Muscle layer of colon (tissue), 2 donors: ENCODE measurements around the gene RAB11FIP4.
A peak's percentile ranks its signal among the peaks of the same experiment; 100 is the strongest.
"Not testable (repeated sequence)": the region's sequence is repeated elsewhere in the genome, so short reads cannot be mapped to it uniquely, and the experiment has no call there.

Experiments used
- H3K27ac ChIP-seq: one replicate; pipeline ENCODE4 v1.7.0; 2013; ENCODE audit warnings: low read depth, mild to moderate bottlenecking, low read length, moderate library complexity
- H3K27me3 ChIP-seq, 2 donors: one replicate each; pipeline ENCODE4 v1.7.0; 2013; ENCODE audit warnings: low read length in 2 of 2, mild to moderate bottlenecking in 2 of 2; ENCODE audit not compliant: insufficient read depth in 2 of 2, control insufficient read depth in 1 of 2
- H3K36me3 ChIP-seq: one replicate; pipeline ENCODE4 v1.7.0; 2013; ENCODE audit warnings: mild to moderate bottlenecking, low read length; ENCODE audit not compliant: insufficient read depth
- H3K4me1 ChIP-seq: one replicate; pipeline ENCODE4 v1.7.0; 2013; ENCODE audit warnings: mild to moderate bottlenecking, low read length; ENCODE audit not compliant: insufficient read depth
- H3K4me3 ChIP-seq, 2 donors: one replicate each; pipeline ENCODE4 v1.7.0; 2013; ENCODE audit warnings: low read length in 2 of 2, low read depth in 1 of 2, mild to moderate bottlenecking in 1 of 2, moderate library complexity in 1 of 2
- H3K9ac ChIP-seq: one replicate; pipeline ENCODE4 v1.7.0; 2013; ENCODE audit warnings: low read length
- H3K9me3 ChIP-seq: one replicate; pipeline ENCODE4 v1.7.0; 2013; ENCODE audit warnings: mild to moderate bottlenecking, low read length
- donor health status: abdominal sarcoma.
- donor health status: Adenocarcinoma of cecum.

Gene RAB11FIP4, protein sequence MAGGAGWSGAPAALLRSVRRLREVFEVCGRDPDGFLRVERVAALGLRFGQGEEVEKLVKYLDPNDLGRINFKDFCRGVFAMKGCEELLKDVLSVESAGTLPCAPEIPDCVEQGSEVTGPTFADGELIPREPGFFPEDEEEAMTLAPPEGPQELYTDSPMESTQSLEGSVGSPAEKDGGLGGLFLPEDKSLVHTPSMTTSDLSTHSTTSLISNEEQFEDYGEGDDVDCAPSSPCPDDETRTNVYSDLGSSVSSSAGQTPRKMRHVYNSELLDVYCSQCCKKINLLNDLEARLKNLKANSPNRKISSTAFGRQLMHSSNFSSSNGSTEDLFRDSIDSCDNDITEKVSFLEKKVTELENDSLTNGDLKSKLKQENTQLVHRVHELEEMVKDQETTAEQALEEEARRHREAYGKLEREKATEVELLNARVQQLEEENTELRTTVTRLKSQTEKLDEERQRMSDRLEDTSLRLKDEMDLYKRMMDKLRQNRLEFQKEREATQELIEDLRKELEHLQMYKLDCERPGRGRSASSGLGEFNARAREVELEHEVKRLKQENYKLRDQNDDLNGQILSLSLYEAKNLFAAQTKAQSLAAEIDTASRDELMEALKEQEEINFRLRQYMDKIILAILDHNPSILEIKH

DNA sequence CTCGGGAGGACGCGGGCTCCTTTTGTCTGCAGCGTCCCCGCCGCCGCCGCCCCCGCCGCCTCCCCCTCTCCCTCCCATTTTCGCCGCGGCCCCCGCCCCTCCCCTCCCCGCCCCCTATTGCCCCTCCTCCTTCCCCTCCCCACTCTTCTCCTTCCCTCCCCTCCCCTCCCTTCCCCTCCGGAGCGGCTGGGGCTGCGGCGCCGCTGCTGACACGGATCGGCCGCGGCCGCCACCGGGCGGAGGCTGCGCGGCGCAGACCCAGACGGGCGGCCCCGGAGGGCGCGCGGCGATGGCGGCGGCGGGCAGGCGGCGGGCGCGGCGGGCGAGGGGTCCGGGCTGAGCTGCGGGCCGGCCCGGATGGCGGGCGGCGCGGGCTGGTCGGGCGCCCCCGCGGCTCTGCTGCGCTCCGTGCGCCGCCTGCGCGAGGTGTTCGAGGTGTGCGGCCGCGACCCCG lies at the start of gene RAB11FIP4:
TSS of gene RAB11FIP4 (plus strand) at position 180 of the 454 bp plus-strand sequence. CDS start at position 358, 178 bp downstream.
- Histone ChIP-seq H3K27ac (no peak within 1 kb of the TSS), H3K4me1 (peaks cover 5% of the 10 kb centered on the region), H3K36me3 (no peaks in the 10 kb centered on the region), H3K4me3 (peak within 1 kb of the TSS in 1 of 2 donors; percentile 38), H3K9ac (no peak within 1 kb of the TSS), H3K27me3 (peaks cover 15 to 43% of the 10 kb centered on the region in 2 donors), H3K9me3 (no peaks in the 10 kb centered on the region)

DNA sequence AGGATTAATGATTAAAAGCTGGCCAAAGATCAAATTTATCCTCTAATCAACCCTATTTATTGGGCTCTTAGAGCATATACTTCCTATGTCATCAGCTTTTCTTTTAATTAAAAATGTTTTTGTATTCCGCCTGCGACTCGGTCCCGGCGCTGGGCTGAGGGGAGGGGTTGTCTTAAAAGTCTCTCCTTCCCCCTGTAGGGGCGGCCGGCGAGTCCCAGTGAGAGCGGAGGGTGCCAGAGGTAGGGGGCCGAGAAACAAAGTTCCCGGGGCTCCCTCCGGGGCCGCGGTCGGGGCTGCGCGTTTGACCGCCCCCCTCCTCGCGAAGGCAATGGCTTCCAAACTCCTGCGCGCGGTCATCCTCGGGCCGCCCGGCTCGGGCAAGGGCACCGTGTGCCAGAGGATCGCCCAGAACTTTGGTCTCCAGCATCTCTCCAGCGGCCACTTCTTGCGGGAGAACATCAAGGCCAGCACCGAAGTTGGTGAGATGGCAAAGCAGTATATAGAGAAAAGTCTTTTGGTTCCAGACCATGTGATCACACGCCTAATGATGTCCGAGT lies 46.2 kb upstream of the RAB11FIP4 start:
- H3K36me3 ChIP-seq = peaks cover 20% of the 10 kb centered on the region

DNA sequence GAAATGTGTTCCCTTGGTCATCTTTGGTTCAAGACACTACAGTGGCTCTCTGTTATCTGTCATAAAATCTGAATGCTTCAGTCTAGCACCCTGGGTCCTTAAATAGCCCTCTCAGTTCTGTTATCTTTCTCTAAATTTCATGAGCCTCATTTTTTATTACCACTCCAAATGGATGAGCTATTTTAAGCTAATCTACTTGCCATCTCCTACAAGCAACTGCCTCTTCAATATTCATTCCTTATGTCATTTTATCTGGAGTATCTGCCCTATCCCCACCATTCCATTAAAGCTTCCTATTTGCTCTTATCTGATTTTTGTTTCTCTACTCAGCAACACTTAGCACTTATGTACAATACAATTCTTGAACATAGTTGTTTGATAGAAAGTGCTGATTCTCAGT lies 42.0 kb upstream of the RAB11FIP4 start:
- Histone ChIP-seq H3K9me3 (no peaks in the 10 kb centered on the region), H3K4me3 (no peak overlapping the region), H3K27ac (no peak overlapping the region), H3K27me3 (no peaks in the 10 kb centered on the region), H3K4me1 (no peaks in the 10 kb centered on the region), H3K36me3 (peaks cover 21% of the 10 kb centered on the region), H3K9ac (no peak overlapping the region)

More for the DNA sequence above, 46.2 kb upstream of the RAB11FIP4 start:
- not testable (repeated sequence) for H3K9ac ChIP-seq, H3K9me3 ChIP-seq, H3K27me3 ChIP-seq, H3K27ac ChIP-seq, H3K4me1 ChIP-seq, H3K4me3 ChIP-seq

DNA sequence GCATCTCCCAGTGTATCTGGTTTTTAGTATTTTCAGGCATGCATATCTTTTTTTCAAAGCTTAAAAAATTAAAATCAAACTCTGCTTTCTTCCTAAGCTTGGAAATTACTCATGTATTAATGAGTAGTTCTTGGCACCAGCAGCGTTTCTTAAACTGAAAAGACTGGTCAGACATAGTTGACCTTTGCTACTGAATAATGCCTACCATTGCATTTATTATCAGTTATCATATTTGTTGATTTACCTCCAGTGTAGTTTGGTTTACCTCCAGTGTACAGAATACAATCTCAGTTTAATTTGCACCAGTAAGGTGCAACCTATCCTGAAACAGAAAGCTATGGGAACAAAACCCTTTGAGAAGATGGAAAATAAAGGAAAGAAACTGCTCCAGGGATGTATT lies 35.5 kb upstream of the RAB11FIP4 start:
- Histone ChIP-seq H3K36me3 (peaks cover 24% of the 10 kb centered on the region), H3K27me3 (no peaks in the 10 kb centered on the region), H3K9ac (no peak overlapping the region), H3K4me1 (no peaks in the 10 kb centered on the region), H3K4me3 (no peak overlapping the region), H3K27ac (no peak overlapping the region), H3K9me3 (no peaks in the 10 kb centered on the region)

DNA sequence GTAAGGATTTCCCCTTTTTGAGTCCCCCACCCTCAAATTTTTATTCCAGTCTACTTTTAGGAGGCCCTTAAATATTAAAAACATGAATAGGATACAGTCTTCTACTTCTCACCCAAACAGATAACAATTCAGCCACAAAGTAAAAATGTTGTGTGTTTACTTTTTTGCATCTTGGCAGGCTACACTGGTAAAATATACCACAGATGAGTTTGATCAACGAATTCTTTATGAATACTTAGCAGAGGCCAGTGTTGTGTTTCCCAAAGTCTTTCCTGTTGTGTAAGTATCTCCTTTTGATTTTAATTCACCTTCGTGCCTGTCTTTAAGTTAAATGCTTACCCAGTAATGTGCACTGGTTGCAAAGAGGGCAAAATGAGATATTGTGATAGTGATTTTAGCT lies 34.4 kb upstream of the RAB11FIP4 start:
- peaks cover 28% of the 10 kb centered on the region for H3K36me3 ChIP-seq

DNA sequence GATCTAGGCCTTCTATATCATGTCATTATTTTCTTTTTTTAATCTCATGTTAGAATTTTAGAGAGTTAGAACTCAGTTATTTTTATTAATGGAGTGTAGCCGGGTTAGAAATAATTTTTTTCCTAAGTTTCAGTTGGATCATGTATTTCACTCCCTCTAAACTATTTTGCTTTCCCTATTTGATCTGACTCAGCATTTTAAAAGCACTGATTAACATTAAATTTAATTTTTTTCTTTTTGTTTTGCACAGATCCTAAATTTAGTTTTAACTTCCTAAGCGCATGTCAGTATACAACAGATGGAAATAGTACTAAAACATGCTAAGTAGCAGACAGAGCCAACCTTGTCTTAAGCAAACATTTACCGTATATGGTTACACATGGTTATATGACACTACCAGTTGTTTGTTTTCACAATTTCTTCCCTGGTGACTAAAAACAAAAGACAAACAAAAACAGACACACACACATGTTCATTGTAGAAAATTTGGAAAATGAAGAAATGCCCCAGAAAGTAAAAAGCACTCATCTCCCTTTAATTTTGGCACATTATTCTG lies 33.6 kb upstream of the RAB11FIP4 start:
- Histone ChIP-seq H3K9me3 (no peaks in the 10 kb centered on the region), H3K27ac (no peak overlapping the region), H3K27me3 (no peaks in the 10 kb centered on the region), H3K4me1 (no peaks in the 10 kb centered on the region), H3K9ac (no peak overlapping the region), H3K4me3 (no peak overlapping the region), H3K36me3 (peaks cover 28% of the 10 kb centered on the region)

More for the DNA sequence above, 34.4 kb upstream of the RAB11FIP4 start:
- Histone ChIP-seq H3K9me3 (no peaks in the 10 kb centered on the region), H3K4me1 (no peaks in the 10 kb centered on the region), H3K4me3 (no peak overlapping the region), H3K9ac (no peak overlapping the region), H3K27me3 (no peaks in the 10 kb centered on the region), H3K27ac (no peak overlapping the region)

DNA sequence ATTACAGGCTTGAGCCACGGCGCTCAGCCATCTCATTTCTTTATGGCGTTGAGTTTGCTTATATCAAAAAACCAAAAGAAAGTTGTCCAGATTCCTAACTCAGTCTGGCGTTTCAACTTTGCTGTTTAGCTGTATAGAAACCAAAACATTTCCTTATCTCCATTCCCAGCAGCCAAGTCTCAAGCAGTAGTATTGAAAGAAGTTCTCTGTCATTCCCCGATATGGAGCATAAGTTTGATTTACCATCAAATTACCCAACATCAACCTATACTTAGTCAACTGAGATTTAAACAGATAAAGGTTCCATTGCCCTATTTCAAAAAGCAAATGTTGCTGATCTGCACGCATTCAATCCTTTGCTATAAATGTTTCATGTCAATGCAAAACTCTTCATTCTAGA lies 27.5 kb upstream of the RAB11FIP4 start:
- no peak overlapping the region for H3K27ac ChIP-seq
- no peaks in the 10 kb centered on the region for H3K4me1 ChIP-seq
- no peaks in the 10 kb centered on the region for H3K27me3 ChIP-seq
- no peaks in the 10 kb centered on the region for H3K9me3 ChIP-seq
- no peak overlapping the region for H3K4me3 ChIP-seq
- peaks cover 19% of the 10 kb centered on the region for H3K36me3 ChIP-seq
- no peak overlapping the region for H3K9ac ChIP-seq

DNA sequence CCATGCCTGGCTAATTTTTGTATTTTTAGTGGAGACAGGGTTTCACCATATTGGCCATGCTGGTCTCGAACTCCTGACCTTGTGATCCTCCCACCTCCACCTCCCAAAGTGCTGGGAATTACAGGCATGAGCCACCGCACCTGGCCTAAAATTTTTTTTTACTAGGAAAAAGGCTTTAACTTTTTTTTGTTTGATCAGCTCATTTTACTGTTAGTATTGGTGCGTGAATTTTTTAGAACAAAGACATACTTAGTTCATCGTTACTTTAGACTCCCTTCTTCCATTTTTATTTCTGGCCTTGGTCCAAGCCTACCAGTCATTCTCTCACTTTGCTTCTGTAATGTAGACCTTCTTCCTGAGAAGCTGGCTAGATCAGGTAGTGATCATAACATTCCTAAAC lies 25.4 kb upstream of the RAB11FIP4 start:
- no peaks in the 10 kb centered on the region for H3K4me1 ChIP-seq
- H3K4me3 ChIP-seq = no peak overlapping the region
- H3K9me3 ChIP-seq = no peaks in the 10 kb centered on the region
- H3K36me3 ChIP-seq = peaks cover 9% of the 10 kb centered on the region
- no peak overlapping the region for H3K9ac ChIP-seq
- H3K27me3 ChIP-seq = no peaks in the 10 kb centered on the region
- H3K27ac ChIP-seq = no peak overlapping the region

DNA sequence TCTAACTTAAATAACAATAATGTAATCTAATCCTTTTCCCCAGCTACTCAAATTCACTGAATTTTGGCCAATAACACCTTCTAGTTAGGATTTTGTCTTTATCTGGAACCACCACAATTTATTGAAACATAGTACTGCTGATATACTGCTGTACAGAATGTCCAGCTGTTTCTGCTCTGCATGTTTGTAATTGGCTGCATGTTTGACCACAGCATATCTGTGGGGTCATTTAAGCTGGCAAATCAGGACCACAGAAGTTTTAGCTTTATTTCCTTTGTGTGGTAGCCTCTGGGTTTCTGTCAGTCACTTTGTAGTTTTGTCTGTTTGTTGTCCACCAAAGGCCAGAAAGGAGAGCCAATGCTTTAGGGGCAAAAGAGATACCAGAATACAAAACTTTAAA lies 22.2 kb upstream of the RAB11FIP4 start:
- Histone ChIP-seq H3K36me3 (peaks cover 17% of the 10 kb centered on the region), H3K27ac (no peak overlapping the region), H3K9ac (no peak overlapping the region), H3K9me3 (no peaks in the 10 kb centered on the region), H3K4me1 (no peaks in the 10 kb centered on the region), H3K27me3 (no peaks in the 10 kb centered on the region), H3K4me3 (no peak overlapping the region)

DNA sequence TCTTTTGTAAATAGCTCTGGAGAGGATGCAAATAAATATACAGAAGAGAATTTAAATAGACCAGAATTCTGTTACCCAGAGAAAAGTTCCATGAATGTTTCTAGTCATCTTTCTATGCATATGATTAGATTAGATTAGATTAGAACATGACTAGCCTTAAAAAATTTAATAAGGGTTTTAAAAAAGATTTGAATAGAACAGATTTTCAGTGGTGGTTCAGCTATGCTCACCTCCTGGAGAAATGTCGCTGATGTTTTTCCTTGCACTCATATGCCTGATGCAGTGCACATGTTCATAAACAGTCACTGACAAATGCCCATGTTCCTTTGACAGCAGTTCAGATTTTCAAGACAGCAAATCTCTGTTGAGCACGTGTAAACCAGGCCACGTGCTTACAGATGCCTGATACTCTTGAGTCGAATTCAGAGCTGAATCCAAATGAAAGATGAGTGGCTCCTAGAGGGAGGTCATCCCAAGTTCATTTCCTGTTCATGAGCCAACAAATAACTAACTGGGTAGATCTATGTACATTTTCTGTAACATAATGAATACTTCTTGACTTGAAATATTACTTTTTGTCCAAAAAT lies 19.9 kb upstream of the RAB11FIP4 start:
- Histone ChIP-seq H3K9ac (no peak overlapping the region), H3K4me3 (no peak overlapping the region), H3K4me1 (no peaks in the 10 kb centered on the region), H3K9me3 (no peaks in the 10 kb centered on the region), H3K27ac (no peak overlapping the region), H3K36me3 (peaks cover 20% of the 10 kb centered on the region), H3K27me3 (no peaks in the 10 kb centered on the region)
